ENCODE data around the gene HMHB1. TPM values are rescaled to one million over a fixed set of nuclear protein-coding genes. Genes with fewer than 3 reads are reported as not detected.

HMHB1 gene
- total RNA-seq, 1 donor from 2014 or later, result not detected

- Mint-ChIP-seq H3K36me3 (no peaks in the 10 kb centered on the region), H3K27me3 (no peaks in the 10 kb centered on the region), H3K9me3 (peaks cover 5% of the 10 kb centered on the region), H3K4me3 (no peak overlapping the region), H3K27ac (no peak overlapping the region), H3K4me1 (ENCODE audit: unreplicated experiment) (peaks cover 18% of the 10 kb centered on the region)
- no peak for TF ChIP-seq CTCF (conservative IDR thresholded peaks at IDR 0.05)
- no peak for DNase-seq (ENCODE audit: extremely low spot score, unreplicated experiment)
Observed at GRCh38 chr5:143781993-143782520, 29.9 kb upstream of the HMHB1 start.

GRCh38 chr5:143782588-143783386, 29.2 kb upstream of the HMHB1 start:
- peaks cover 3% of the 10 kb centered on the region for H3K9me3 Mint-ChIP-seq

GRCh38 chr5:143788401-143788800, 23.6 kb upstream of the HMHB1 start:
- Mint-ChIP-seq H3K27ac (no peak overlapping the region), H3K4me1 (ENCODE audit: unreplicated experiment) (peaks cover 21% of the 10 kb centered on the region), H3K9me3 (no peaks in the 10 kb centered on the region), H3K27me3 (no peaks in the 10 kb centered on the region), H3K36me3 (no peaks in the 10 kb centered on the region), H3K4me3 (no peak overlapping the region)
- no peak for DNase-seq (ENCODE audit: extremely low spot score, unreplicated experiment)
- no peak for TF ChIP-seq CTCF (conservative IDR thresholded peaks at IDR 0.05)

More at GRCh38 chr5:143782588-143783386, 29.2 kb upstream of the HMHB1 start:
- Mint-ChIP-seq H3K27ac (no peak overlapping the region), H3K4me3 (no peak overlapping the region), H3K36me3 (no peaks in the 10 kb centered on the region), H3K27me3 (no peaks in the 10 kb centered on the region), H3K4me1 (ENCODE audit: unreplicated experiment) (peaks cover 18% of the 10 kb centered on the region)
- no peak for DNase-seq (ENCODE audit: extremely low spot score, unreplicated experiment)
- no peak for TF ChIP-seq CTCF (conservative IDR thresholded peaks at IDR 0.05)

- Mint-ChIP-seq H3K4me1 (ENCODE audit: unreplicated experiment) (peaks cover 31% of the 10 kb centered on the region), H3K4me3 (no peak overlapping the region), H3K9me3 (no peaks in the 10 kb centered on the region), H3K27me3 (no peaks in the 10 kb centered on the region), H3K36me3 (no peaks in the 10 kb centered on the region), H3K27ac (no peak overlapping the region)
- no peak for TF ChIP-seq CTCF (conservative IDR thresholded peaks at IDR 0.05)
- DNase-seq (ENCODE audit: extremely low spot score, unreplicated experiment), result no peak
Observed at GRCh38 chr5:143790457-143791112, 21.4 kb upstream of the HMHB1 start.

- H3K27me3 Mint-ChIP-seq, result peaks cover 2% of the 10 kb centered on the region
- TF ChIP-seq CTCF (conservative IDR thresholded peaks at IDR 0.05), result no peak
- no peak overlapping the region for H3K4me3 Mint-ChIP-seq
Observed at GRCh38 chr5:143791848-143792731, 19.9 kb upstream of the HMHB1 start.

More at GRCh38 chr5:143791848-143792731, 19.9 kb upstream of the HMHB1 start:
- no peaks in the 10 kb centered on the region for H3K9me3 Mint-ChIP-seq
- peaks cover 31% of the 10 kb centered on the region for H3K4me1 Mint-ChIP-seq (ENCODE audit: unreplicated experiment)
- H3K36me3 Mint-ChIP-seq, result no peaks in the 10 kb centered on the region
- no peak overlapping the region for H3K27ac Mint-ChIP-seq
- DNase-seq (ENCODE audit: extremely low spot score, unreplicated experiment), result no peak

Measured in type B pancreatic cell (in vitro differentiated cells).